ENCODE measurements around the gene IGFBP4. TPM values are rescaled to one million over a fixed set of nuclear protein-coding genes. Genes with fewer than 3 reads are reported as not detected.

Gene IGFBP4
- total and polyA plus RNA-seq, 10 of the 15 experiments (the other 5 are each of a cell fraction or from before 2014, with no cell fraction given) = 2.4 to 22.3 (median 6.6) TPM

- TF ChIP-seq SUZ12 (IDR thresholded peaks at IDR 0.05; ENCODE audit: unreplicated experiment) (no peak), SPI1 (IDR thresholded peaks at IDR 0.05; ENCODE audit: borderline replicate concordance, insufficient read depth, low read depth, low read length) (no peak), ELK1 (IDR thresholded peaks at IDR 0.05; ENCODE audit: low read depth, low read length) (no peak), GABPA (IDR thresholded peaks at IDR 0.05; ENCODE audit: low read depth) (no peak), ZBTB33 (IDR thresholded peaks at IDR 0.05) (no peak), ZSCAN29 (IDR thresholded peaks at IDR 0.05) (no peak)
Measured at GRCh38 chr17:40484285-40484972, 41.2 kb downstream of the IGFBP4 start (continued).

GRCh38 chr17:40484973-40485530 lies 41.8 kb downstream of the IGFBP4 start:
- FAIRE-seq (no peak), DNase-seq (ENCODE audit: low read depth, low spot score) (no peak), ATAC-seq (no peak)
- TF ChIP-seq PAX5 (IDR thresholded peaks at IDR 0.05; ENCODE audit: borderline replicate concordance, low read depth, low read length) (no peak), NFYB (IDR thresholded peaks at IDR 0.05; ENCODE audit: insufficient read depth, low read depth, low read length) (no peak), RFX5 (IDR thresholded peaks at IDR 0.05; ENCODE audit: low read depth, low read length) (no peak)
- WGBS (ENCODE audit: insufficient coverage, insufficient replicate concordance, low lambda C conversion rate, missing lambda C conversion rate) = 11% methylated on average over 7 of the region's 7 CpGs
- intact Hi-C loops (cut with micrococcal nuclease; ENCODE audit: unreplicated experiment) (no loop called here), in situ Hi-C loops (cut with MboI) (no loop called here)
- peaks cover 0 to 2% of the 10 kb centered on the region in 2 experiments; a peak in 1 of 4 replicates for H3K27me3 ChIP-seq (replicated peaks in 1 of 2; ENCODE audit: control insufficient read depth in 2 of 2, insufficient read depth in 2 of 2, low read length in 1 of 2)
- H2AFZ ChIP-seq (ENCODE audit: control insufficient read depth, low read depth, low read length) = no peak overlapping the region
- CTCF ChIA-PET = interaction anchor here (0.7 to 2.1 kb wide), 2 partner anchors 9 to 56 kb away, joined by 3 to 7 read pairs; no protein-coding TSS in a partner anchor
- H3K79me2 ChIP-seq (ENCODE audit: control insufficient read depth, insufficient read depth, low read length) = no peaks in the 10 kb centered on the region
- no peak overlapping the region for H3K27ac ChIP-seq (ENCODE audit: control insufficient read depth, insufficient read depth)
- SMC1A ChIA-PET (ENCODE audit: uncharacterized antibody, unreplicated experiment) = interaction anchor here (0.6 to 1.6 kb wide), 3 partner anchors 8 to 60 kb away, joined by 3 to 5 read pairs (median 3); no protein-coding TSS in a partner anchor
- BruUV-seq (replicated peaks) = no TSS peak
- H3K36me3 ChIP-seq (ENCODE audit: control insufficient read depth in 2 of 2, insufficient read depth in 2 of 2, low read length in 1 of 2) = no peaks in the 10 kb centered on the region
- H3K4me2 ChIP-seq (ENCODE audit: control insufficient read depth, insufficient read depth) = no peak overlapping the region
- no peak overlapping the region for H3K4me3 ChIP-seq
- H4K20me1 ChIP-seq (ENCODE audit: control insufficient read depth, insufficient read depth) = no peaks in the 10 kb centered on the region
- no peak overlapping the region for H3K9ac ChIP-seq (ENCODE audit: control insufficient read depth, insufficient read depth, low read length)
- H3K9me3 ChIP-seq (replicated peaks; ENCODE audit: control insufficient read depth, insufficient read depth, low read length) = no peaks in the 10 kb centered on the region
- RAD21 ChIA-PET (ENCODE audit: unreplicated experiment) = interaction anchor here (1.8 kb wide), 1 partner anchor 8 kb away, joined by 3 read pairs; no protein-coding TSS in a partner anchor
- H3K4me1 ChIP-seq (ENCODE audit: control insufficient read depth, insufficient read depth, low read length) = peaks cover 13% of the 10 kb centered on the region
- POLR2A ChIA-PET = interaction anchor here (0.5 kb wide), 1 partner anchor 1622 kb away, joined by 4 read pairs; no protein-coding TSS in a partner anchor
